A204.1 (cell line): ENCODE measurements around the gene CCT2.

ENCODE experiments used
- FAIRE-seq: peaks from 2 replicates; lab custom pipeline; 2012; peaks lifted over from hg19 to GRCh38; lab: Jason Lieb, UNC

CCT2 gene

GRCh38 chr12:69644511-69644910 lies 59.3 kb downstream of the CCT2 start:
- no peak for FAIRE-seq

- FAIRE-seq, result no peak
Observed at GRCh38 chr12:69645031-69645430, 59.8 kb downstream of the CCT2 start.

DNA sequence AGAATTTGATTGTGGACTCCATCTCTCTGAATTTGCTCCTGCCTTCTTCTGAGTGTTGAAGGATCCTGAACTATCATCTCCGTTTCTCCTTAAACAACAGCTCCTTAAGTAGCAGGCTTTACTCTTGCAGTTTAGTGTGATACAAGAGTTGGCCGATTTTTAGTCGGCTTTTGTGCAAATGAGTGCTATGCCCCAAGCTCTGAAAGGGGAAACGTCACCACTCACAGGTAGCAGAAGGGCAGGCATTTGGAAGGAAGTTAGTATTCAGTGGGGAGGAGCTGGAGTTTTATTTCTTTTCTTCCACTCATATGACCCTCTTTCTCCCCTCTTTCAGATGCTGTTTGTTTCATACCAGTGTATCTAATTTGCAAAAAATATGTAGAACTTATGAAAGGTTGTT lies 61.9 kb downstream of the CCT2 start:
- FAIRE-seq, result no peak

GRCh38 chr12:69648476-69648875 lies 63.2 kb downstream of the CCT2 start:
- no peak for FAIRE-seq

GRCh38 chr12:69649529-69649928 lies 64.3 kb downstream of the CCT2 start:
- no peak for FAIRE-seq
